Osteoblast (primary cell): Measurements from ENCODE around the gene FHIT. TPM values are rescaled to one million over a fixed set of nuclear protein-coding genes. Genes with fewer than 3 reads are reported as not detected.

ENCODE experiments used
- DNase-seq: peaks from one replicate; pipeline ENCODE4 v3.0.0; 2011; ENCODE audit warnings: low spot score, mixed read lengths; ENCODE audit not compliant: insufficient read length; ENCODE audit errors: missing footprints
- H2AFZ ChIP-seq: 2 replicates; pipeline ENCODE4 v1.6.0; 2011; ENCODE audit warnings: mild to moderate bottlenecking, low read length
- H3K27ac ChIP-seq: 2 replicates; pipeline ENCODE4 v1.5.1; 2011; ENCODE audit warnings: mild to moderate bottlenecking, low read depth, low read length, moderate library complexity
- H3K27me3 ChIP-seq: 2 replicates; pipeline ENCODE4 v1.6.0; 2012; ENCODE audit warnings: mild to moderate bottlenecking, control low read depth, inconsistent platforms, low read length, moderate library complexity; ENCODE audit not compliant: insufficient read depth
- H3K36me3 ChIP-seq: 2 replicates; pipeline ENCODE4 v1.5.1; 2011; ENCODE audit warnings: mild to moderate bottlenecking, low read length, control low read depth, moderate library complexity; ENCODE audit not compliant: insufficient read depth
- H3K4me1 ChIP-seq: 2 replicates; pipeline ENCODE4 v1.5.1; 2011; ENCODE audit warnings: mild to moderate bottlenecking, low read length, control low read depth, moderate library complexity; ENCODE audit not compliant: insufficient read depth
- H3K4me2 ChIP-seq: 2 replicates; pipeline ENCODE4 v1.6.0; 2011; ENCODE audit warnings: mild to moderate bottlenecking, low read length; ENCODE audit not compliant: insufficient read depth
- H3K4me3 ChIP-seq: fragments of 200-600 bp; sonication (generic); 3 replicates; pipeline ENCODE4 v1.5.1; 2012; ENCODE audit warnings: mild to moderate bottlenecking, low read length, inconsistent platforms; ENCODE audit not compliant: insufficient read depth
- H3K79me2 ChIP-seq: 2 replicates; pipeline ENCODE4 v1.6.0; 2012; ENCODE audit warnings: mild to moderate bottlenecking, low read length, control low read depth, inconsistent platforms; ENCODE audit not compliant: insufficient read depth
- H3K9me3 ChIP-seq: 2 replicates; pipeline ENCODE4 v1.5.1; 2011; ENCODE audit warnings: low read depth, low read length, control low read depth
- H4K20me1 ChIP-seq: 2 replicates; pipeline ENCODE4 v1.6.0; 2012; ENCODE audit warnings: mild to moderate bottlenecking, low read length, control low read depth; ENCODE audit not compliant: insufficient read depth
- total RNA-seq: library from RNA; depleted of rRNA; stranded (reverse); fragments of >200 nt; gene quantifications from 2 replicates; pipeline ENCODE4 v1.2.3, GENCODE V29; 2012
- TF ChIP-seq, protein P1 (sequence below): IDR thresholded peaks from 2 replicates; pipeline ENCODE4 v1.5.1; 2011; ENCODE audit warnings: mild to moderate bottlenecking, low read depth, low read length, moderate library complexity; ENCODE audit errors: extremely low read depth

The FHIT gene
- total RNA-seq, 1 donor = 3.3 TPM

DNA sequence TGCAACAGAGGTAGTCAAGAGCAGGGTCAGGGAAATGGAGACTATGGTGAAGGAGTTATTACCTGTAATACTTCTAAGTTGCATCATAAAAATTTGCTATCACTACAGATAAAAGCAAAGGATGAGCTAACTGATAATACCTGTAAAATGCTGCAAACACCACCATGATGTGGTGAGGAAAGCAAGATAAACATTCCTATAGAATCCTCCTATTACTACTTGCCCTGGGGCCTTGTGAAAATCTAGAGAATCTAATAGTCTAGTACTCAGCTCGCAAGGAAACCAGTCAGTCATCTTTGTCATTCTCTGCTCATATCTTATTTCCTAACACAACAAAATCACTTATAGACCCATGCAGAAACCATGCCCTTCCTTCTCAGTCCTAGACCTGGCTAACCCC is 899.8 kb downstream of the FHIT start:
- no peak for DNase-seq
- Histone ChIP-seq H3K79me2 (no peaks in the 10 kb centered on the region), H3K27ac (no peak overlapping the region), H3K4me1 (no peaks in the 10 kb centered on the region), H3K9me3 (no peaks in the 10 kb centered on the region), H3K4me2 (no peak overlapping the region), H4K20me1 (no peaks in the 10 kb centered on the region), H3K36me3 (no peaks in the 10 kb centered on the region), H3K4me3 (no peak overlapping the region), H3K27me3 (no peaks in the 10 kb centered on the region), H2AFZ (no peak overlapping the region)
- TF ChIP-seq, protein P1, sequence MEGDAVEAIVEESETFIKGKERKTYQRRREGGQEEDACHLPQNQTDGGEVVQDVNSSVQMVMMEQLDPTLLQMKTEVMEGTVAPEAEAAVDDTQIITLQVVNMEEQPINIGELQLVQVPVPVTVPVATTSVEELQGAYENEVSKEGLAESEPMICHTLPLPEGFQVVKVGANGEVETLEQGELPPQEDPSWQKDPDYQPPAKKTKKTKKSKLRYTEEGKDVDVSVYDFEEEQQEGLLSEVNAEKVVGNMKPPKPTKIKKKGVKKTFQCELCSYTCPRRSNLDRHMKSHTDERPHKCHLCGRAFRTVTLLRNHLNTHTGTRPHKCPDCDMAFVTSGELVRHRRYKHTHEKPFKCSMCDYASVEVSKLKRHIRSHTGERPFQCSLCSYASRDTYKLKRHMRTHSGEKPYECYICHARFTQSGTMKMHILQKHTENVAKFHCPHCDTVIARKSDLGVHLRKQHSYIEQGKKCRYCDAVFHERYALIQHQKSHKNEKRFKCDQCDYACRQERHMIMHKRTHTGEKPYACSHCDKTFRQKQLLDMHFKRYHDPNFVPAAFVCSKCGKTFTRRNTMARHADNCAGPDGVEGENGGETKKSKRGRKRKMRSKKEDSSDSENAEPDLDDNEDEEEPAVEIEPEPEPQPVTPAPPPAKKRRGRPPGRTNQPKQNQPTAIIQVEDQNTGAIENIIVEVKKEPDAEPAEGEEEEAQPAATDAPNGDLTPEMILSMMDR = no peak

- Histone ChIP-seq H3K27me3 (no peaks in the 10 kb centered on the region), H3K79me2 (no peaks in the 10 kb centered on the region), H3K4me2 (no peak overlapping the region), H3K27ac (no peak overlapping the region), H3K4me1 (no peaks in the 10 kb centered on the region), H4K20me1 (no peaks in the 10 kb centered on the region), H3K4me3 (no peak overlapping the region), H2AFZ (no peak overlapping the region), H3K9me3 (no peaks in the 10 kb centered on the region), H3K36me3 (no peaks in the 10 kb centered on the region)
- DNase-seq = no peak
- TF ChIP-seq, protein P1 = no peak
Observed at GRCh38 chr3:60344340-60344739, 906.9 kb downstream of the FHIT start.

DNA sequence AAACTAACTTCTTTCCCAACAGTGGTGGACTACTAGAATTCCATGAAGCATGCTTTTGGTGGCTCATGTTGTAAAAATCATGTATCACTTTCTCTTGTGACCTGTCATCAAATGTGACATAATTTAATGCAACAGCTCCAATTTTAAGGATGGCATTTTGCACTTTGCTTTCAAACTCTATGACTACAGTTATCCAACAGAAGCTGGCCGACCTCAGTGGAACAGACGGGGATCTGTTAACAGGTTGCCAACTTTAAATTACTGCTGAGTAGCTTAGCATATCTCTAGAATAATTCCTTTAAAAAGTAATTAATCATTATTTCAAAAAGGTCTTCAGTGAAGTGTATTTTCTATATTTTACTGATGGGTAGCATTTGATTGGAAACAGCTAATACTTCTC is 907.4 kb downstream of the FHIT start:
- Histone ChIP-seq H3K4me3 (no peak overlapping the region), H3K27me3 (no peaks in the 10 kb centered on the region), H3K9me3 (no peaks in the 10 kb centered on the region), H3K4me1 (no peaks in the 10 kb centered on the region), H3K4me2 (no peak overlapping the region), H3K79me2 (no peaks in the 10 kb centered on the region), H3K36me3 (no peaks in the 10 kb centered on the region), H2AFZ (no peak overlapping the region), H3K27ac (no peak overlapping the region), H4K20me1 (no peaks in the 10 kb centered on the region)
- TF ChIP-seq, protein P1 = no peak
- DNase-seq = no peak

DNA sequence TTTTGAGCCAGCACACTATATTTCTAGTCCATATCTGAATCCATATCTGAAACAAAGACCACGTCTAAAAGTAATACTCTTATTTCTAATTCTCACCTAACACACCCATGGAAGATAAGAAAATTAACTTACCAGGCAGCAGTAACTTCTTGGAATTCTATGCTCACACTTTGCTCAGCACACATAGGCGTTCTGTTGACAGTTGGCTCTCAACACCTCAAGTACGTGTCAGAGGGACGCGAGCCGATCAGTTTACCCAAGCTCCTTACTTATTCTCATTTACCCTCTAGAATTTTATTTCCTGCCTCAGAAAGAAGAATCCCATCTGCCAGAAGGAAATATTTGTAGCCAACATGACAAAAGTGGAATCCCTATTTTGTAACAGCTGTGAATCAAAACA is 911.9 kb downstream of the FHIT start:
- Histone ChIP-seq H3K27ac (no peak overlapping the region), H3K4me1 (no peaks in the 10 kb centered on the region)

More for the DNA sequence above, 911.9 kb downstream of the FHIT start:
- H3K4me2 ChIP-seq = no peak overlapping the region
- no peak for DNase-seq
- H3K36me3 ChIP-seq = no peaks in the 10 kb centered on the region
- H3K9me3 ChIP-seq = no peaks in the 10 kb centered on the region
- no peaks in the 10 kb centered on the region for H4K20me1 ChIP-seq
- TF ChIP-seq, protein P1 = no peak
- H3K27me3 ChIP-seq = no peaks in the 10 kb centered on the region
- H3K4me3 ChIP-seq = no peak overlapping the region
- H3K79me2 ChIP-seq = no peaks in the 10 kb centered on the region
- H2AFZ ChIP-seq = no peak overlapping the region
